ENCODE measurements around the gene SLC19A2.

Gene SLC19A2

DNA sequence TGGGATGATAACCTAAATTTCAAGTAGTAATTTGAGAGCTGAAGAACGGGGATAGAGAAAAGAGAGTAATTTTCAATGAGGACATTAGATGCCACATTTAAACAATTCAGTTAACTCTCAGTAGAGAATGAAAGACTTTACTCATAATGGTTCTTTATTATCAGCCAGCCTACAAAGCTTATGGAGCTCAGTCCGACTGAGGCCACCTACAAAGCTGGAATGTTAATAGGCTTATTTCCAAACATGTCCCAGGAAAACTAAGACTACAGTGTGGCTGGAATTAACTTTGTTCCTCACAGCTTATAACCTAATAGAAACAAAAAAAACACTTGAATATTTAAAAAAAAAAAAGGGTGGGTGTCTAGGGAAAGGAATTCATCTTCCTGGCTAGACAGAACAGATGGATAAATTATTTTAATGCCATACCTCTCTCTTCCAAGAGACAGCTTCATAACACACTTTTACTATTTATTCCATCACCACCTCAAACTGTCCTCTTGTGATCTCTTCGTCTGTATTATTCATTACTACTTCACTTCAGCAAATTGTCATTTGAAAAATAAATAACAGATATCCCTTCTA, 9.8 kb downstream of the SLC19A2 start:
- H3K9me3 Mint-ChIP-seq = no peaks in the 10 kb centered on the region
- no peaks in the 10 kb centered on the region for H3K27me3 Mint-ChIP-seq (ENCODE audit: low read depth)
- H3K4me1 Mint-ChIP-seq (ENCODE audit: low read depth) = peaks cover 5% of the 10 kb centered on the region
- H3K4me3 Mint-ChIP-seq = no peak overlapping the region
- no peak overlapping the region for H3K27ac Mint-ChIP-seq
- H3K36me3 Mint-ChIP-seq (ENCODE audit: low read depth) = peaks cover 11% of the 10 kb centered on the region

DNA sequence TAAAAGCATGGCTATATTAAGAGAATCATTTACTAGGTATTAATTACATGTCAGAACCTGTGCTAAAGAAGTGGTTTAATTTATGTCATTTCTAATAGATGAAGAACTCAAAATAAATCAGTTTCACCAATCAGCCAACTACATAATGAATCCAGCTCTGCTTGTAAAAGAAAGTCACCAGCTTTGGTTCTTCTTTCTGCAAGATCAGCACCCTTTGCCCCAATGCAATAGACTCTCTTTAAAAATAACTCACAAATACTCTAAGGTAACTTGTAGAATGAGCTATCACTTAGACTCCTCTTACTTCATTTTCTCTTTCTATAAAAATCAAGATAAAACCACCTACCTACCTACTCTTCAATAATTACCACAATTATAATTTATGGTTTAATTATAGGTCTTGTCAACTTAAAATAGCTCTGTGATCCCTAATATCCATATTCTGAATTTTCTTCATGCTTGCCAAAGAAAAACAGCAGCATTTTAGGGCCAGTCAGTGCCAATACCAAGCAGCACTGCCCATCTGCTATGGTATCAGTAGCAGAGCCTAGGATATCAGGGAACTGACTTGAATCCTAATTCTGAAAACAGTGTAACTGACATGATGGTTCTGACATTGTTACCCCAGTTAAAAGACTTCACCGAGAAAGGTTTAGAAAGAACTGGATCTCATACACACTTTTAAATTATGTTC, 11.3 kb downstream of the SLC19A2 start:
- H3K4me1 Mint-ChIP-seq (ENCODE audit: low read depth) = peaks cover 2% of the 10 kb centered on the region
- H3K9me3 Mint-ChIP-seq = no peaks in the 10 kb centered on the region
- peaks cover 14% of the 10 kb centered on the region for H3K36me3 Mint-ChIP-seq (ENCODE audit: low read depth)
- H3K4me3 Mint-ChIP-seq = no peak overlapping the region
- no peak overlapping the region for H3K27ac Mint-ChIP-seq
- no peaks in the 10 kb centered on the region for H3K27me3 Mint-ChIP-seq (ENCODE audit: low read depth)

GRCh38 chr1:169473347-169473746, 12.4 kb downstream of the SLC19A2 start:
- H3K4me3 Mint-ChIP-seq = no peak overlapping the region
- H3K27me3 Mint-ChIP-seq (ENCODE audit: low read depth) = no peaks in the 10 kb centered on the region
- H3K4me1 Mint-ChIP-seq (ENCODE audit: low read depth) = peaks cover 2% of the 10 kb centered on the region
- H3K9me3 Mint-ChIP-seq = no peaks in the 10 kb centered on the region
- no peak overlapping the region for H3K27ac Mint-ChIP-seq
- H3K36me3 Mint-ChIP-seq (ENCODE audit: low read depth) = peaks cover 15% of the 10 kb centered on the region

- Mint-ChIP-seq H3K9me3 (no peaks in the 10 kb centered on the region), H3K27ac (no peak overlapping the region), H3K4me1 (ENCODE audit: low read depth) (peaks cover 2% of the 10 kb centered on the region), H3K4me3 (no peak overlapping the region), H3K36me3 (ENCODE audit: low read depth) (peaks cover 15% of the 10 kb centered on the region), H3K27me3 (ENCODE audit: low read depth) (no peaks in the 10 kb centered on the region)
Observed at GRCh38 chr1:169472738-169473137, 13.0 kb downstream of the SLC19A2 start.

DNA sequence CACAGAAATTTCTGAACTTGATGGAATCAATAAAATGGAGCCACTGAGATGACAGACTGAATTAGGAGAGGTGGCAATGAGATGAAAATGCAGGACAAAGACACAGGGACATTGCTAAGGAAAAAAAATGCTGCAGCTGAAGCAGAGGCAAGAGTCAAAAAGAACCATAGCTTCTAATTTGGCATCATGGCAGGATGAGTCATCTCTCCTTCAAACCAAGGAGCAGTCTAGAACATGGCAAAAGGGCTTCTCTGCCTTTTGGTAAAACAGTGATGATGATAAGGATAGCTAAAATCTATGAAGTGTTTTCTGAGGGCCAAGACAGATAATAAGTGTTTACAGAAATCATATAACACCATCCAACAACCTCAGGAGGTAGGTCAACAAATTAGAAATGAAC, 16.8 kb downstream of the SLC19A2 start:
- Mint-ChIP-seq H3K4me3 (no peak overlapping the region), H3K27me3 (ENCODE audit: low read depth) (no peaks in the 10 kb centered on the region), H3K36me3 (ENCODE audit: low read depth) (peaks cover 10% of the 10 kb centered on the region), H3K9me3 (no peaks in the 10 kb centered on the region), H3K27ac (no peak overlapping the region), H3K4me1 (ENCODE audit: low read depth) (peaks cover 2% of the 10 kb centered on the region)

- H3K4me1 Mint-ChIP-seq (ENCODE audit: low read depth) = peaks cover 2% of the 10 kb centered on the region
- no peaks in the 10 kb centered on the region for H3K27me3 Mint-ChIP-seq (ENCODE audit: low read depth)
- H3K27ac Mint-ChIP-seq = no peak overlapping the region
- H3K36me3 Mint-ChIP-seq (ENCODE audit: low read depth) = peaks cover 13% of the 10 kb centered on the region
- H3K9me3 Mint-ChIP-seq = no peaks in the 10 kb centered on the region
- no peak overlapping the region for H3K4me3 Mint-ChIP-seq
Observed at GRCh38 chr1:169466259-169467230, 19.2 kb downstream of the SLC19A2 start.

GRCh38 chr1:169465281-169465680, 20.5 kb downstream of the SLC19A2 start:
- H3K4me1 Mint-ChIP-seq (ENCODE audit: low read depth) = peaks cover 8% of the 10 kb centered on the region
- H3K36me3 Mint-ChIP-seq (ENCODE audit: low read depth) = peaks cover 18% of the 10 kb centered on the region
- no peak overlapping the region for H3K27ac Mint-ChIP-seq
- no peaks in the 10 kb centered on the region for H3K27me3 Mint-ChIP-seq (ENCODE audit: low read depth)
- H3K9me3 Mint-ChIP-seq = no peaks in the 10 kb centered on the region
- H3K4me3 Mint-ChIP-seq = no peak overlapping the region

DNA sequence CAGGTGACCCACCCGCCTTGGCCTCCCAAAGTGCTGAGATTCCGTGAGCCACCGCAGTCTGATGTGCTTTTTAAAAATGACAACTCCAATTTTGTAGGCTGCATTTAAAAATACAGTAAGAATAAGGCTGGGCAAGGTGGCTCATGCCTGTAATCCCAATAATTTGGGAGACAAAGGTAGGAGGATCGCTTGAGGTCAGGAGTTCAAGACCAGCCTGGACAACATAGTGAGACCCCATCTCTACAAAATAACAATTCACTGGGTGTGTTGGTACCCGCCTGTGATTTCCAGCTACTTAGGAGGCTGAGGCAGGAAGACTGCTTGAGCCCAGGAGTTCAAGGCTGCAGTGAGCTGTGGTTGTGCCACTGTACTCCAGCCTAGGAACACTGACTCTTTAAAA, 23.4 kb downstream of the SLC19A2 start:
- H3K36me3 Mint-ChIP-seq (ENCODE audit: low read depth) = peaks cover 12% of the 10 kb centered on the region
- H3K27me3 Mint-ChIP-seq (ENCODE audit: low read depth) = no peaks in the 10 kb centered on the region
- peaks cover 14% of the 10 kb centered on the region for H3K4me1 Mint-ChIP-seq (ENCODE audit: low read depth)
- no peak overlapping the region for H3K4me3 Mint-ChIP-seq
- peaks cover under 1% of the 10 kb centered on the region for H3K9me3 Mint-ChIP-seq
- H3K27ac Mint-ChIP-seq = no peak overlapping the region

- peaks cover 15% of the 10 kb centered on the region for H3K36me3 Mint-ChIP-seq (ENCODE audit: low read depth)
- H3K4me1 Mint-ChIP-seq (ENCODE audit: low read depth) = peaks cover 14% of the 10 kb centered on the region
- H3K27ac Mint-ChIP-seq = no peak overlapping the region
- peaks cover 3% of the 10 kb centered on the region for H3K27me3 Mint-ChIP-seq (ENCODE audit: low read depth)
- peak overlapping the region; percentile 4 for H3K4me3 Mint-ChIP-seq
- peaks cover 10% of the 10 kb centered on the region for H3K9me3 Mint-ChIP-seq
Observed at GRCh38 chr1:169461390-169462000, 24.2 kb downstream of the SLC19A2 start.

- H3K27me3 Mint-ChIP-seq (ENCODE audit: low read depth) = peaks cover 7% of the 10 kb centered on the region
- H3K36me3 Mint-ChIP-seq (ENCODE audit: low read depth) = peaks cover 12% of the 10 kb centered on the region
- peak overlapping the region; percentile 20 for H3K4me3 Mint-ChIP-seq
- H3K4me1 Mint-ChIP-seq (ENCODE audit: low read depth) = peaks cover 16% of the 10 kb centered on the region
- peak overlapping the region; percentile 55 for H3K27ac Mint-ChIP-seq
- peaks cover 11% of the 10 kb centered on the region for H3K9me3 Mint-ChIP-seq
Observed at GRCh38 chr1:169460191-169460833, 25.4 kb downstream of the SLC19A2 start.

DNA sequence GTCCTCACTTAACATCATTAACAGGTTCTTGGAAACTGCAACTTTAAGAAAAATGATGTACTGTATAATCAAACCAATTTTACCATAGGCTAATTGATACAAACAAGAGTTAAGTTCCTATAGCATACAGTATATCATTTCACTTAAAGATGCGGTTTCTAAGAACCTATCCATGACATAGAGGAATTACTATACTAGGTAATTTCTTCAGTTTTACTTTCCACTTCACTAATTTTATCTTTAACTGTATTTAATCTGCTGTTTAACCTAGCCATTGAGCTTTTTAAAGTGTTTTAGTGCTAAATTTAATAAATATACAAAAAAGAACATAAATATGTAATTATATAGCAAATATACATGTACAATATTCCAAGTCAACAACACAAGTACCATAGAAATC, 28.3 kb downstream of the SLC19A2 start:
- Mint-ChIP-seq H3K27me3 (ENCODE audit: low read depth) (peaks cover 20% of the 10 kb centered on the region), H3K9me3 (peaks cover 11% of the 10 kb centered on the region), H3K4me1 (ENCODE audit: low read depth) (peaks cover 16% of the 10 kb centered on the region), H3K36me3 (ENCODE audit: low read depth) (peaks cover 9% of the 10 kb centered on the region), H3K27ac (no peak overlapping the region), H3K4me3 (no peak overlapping the region)

GRCh38 chr1:169456029-169456428, 29.7 kb downstream of the SLC19A2 start:
- H3K4me3 Mint-ChIP-seq = no peak overlapping the region
- peaks cover 5% of the 10 kb centered on the region for H3K36me3 Mint-ChIP-seq (ENCODE audit: low read depth)
- H3K4me1 Mint-ChIP-seq (ENCODE audit: low read depth) = peaks cover 11% of the 10 kb centered on the region
- peaks cover 29% of the 10 kb centered on the region for H3K27me3 Mint-ChIP-seq (ENCODE audit: low read depth)
- H3K27ac Mint-ChIP-seq = no peak overlapping the region
- peaks cover 11% of the 10 kb centered on the region for H3K9me3 Mint-ChIP-seq

DNA sequence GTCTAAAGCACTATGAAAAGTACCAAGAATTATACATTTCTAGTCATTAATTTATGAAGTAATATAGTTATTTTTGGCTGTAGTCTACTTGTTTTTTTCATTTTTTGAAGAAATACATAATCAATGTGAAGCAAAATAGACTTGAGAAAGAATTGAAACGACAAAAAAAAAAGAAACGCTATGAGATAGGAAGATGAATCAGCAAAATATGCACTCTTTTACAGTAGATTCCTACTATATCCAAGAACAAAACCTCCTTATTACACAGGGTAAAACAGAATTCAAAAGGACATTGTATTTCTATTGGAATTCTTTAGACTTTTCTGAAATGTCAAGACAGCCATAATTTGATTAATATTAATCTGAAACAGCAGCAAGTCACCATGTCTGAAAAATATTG, 32.8 kb downstream of the SLC19A2 start:
- peaks cover 5% of the 10 kb centered on the region for H3K36me3 Mint-ChIP-seq (ENCODE audit: low read depth)
- peaks cover 2% of the 10 kb centered on the region for H3K4me1 Mint-ChIP-seq (ENCODE audit: low read depth)
- peaks cover 11% of the 10 kb centered on the region for H3K9me3 Mint-ChIP-seq
- no peak overlapping the region for H3K27ac Mint-ChIP-seq
- H3K27me3 Mint-ChIP-seq (ENCODE audit: low read depth) = peaks cover 38% of the 10 kb centered on the region
- H3K4me3 Mint-ChIP-seq = no peak overlapping the region

DNA sequence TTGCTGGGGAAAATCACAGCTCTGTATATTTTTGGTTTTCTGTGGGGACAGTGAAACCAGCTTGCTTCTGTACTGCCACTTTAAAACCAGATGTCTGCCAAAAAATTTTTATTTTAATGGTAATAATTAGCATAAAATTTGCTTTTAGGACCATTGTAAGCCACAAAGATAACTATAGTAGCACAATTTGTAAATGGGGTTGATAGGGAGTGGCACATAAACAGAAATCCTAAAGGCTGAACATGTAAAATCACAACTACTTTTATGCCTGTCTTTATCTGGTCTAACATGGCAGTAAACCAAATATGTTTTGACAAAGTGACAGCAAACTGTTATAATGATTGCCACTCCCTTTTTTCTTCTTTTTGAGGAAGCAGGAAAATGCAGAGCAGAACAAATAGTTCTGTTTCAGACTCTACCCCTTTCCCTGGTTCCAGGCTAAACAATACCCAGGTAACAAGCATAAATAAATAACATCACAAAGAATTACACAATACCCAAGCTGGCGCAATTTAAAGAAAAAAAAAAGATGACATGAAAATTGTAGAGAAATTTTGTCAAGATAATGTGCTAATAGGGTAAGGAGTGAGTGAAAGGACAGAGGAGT, 34.4 kb downstream of the SLC19A2 start:
- no peak overlapping the region for H3K27ac Mint-ChIP-seq
- H3K36me3 Mint-ChIP-seq (ENCODE audit: low read depth) = no peaks in the 10 kb centered on the region
- H3K27me3 Mint-ChIP-seq (ENCODE audit: low read depth) = peaks cover 40% of the 10 kb centered on the region
- peaks cover 2% of the 10 kb centered on the region for H3K4me1 Mint-ChIP-seq (ENCODE audit: low read depth)
- H3K4me3 Mint-ChIP-seq = no peak overlapping the region
- no peaks in the 10 kb centered on the region for H3K9me3 Mint-ChIP-seq
